Neural crest cell (in vitro differentiated cells): Measurements from ENCODE around the gene GTPBP3. TPM values are rescaled to one million over a fixed set of nuclear protein-coding genes. Genes with fewer than 3 reads are reported as not detected.

Experiments
- DNase-seq: peaks from one replicate; pipeline ENCODE4 v3.0.0; 2021; ENCODE audit warnings: low read depth, mixed read lengths, low spot score
- H3K27ac Mint-ChIP-seq: one replicate; pipeline ENCODE4 v1.8.0; 2021; ENCODE audit warnings: mild to moderate bottlenecking, mixed read lengths; ENCODE audit not compliant: unreplicated experiment
- H3K27me3 Mint-ChIP-seq: 2 replicates; pipeline ENCODE4 v1.8.0; 2021; ENCODE audit warnings: low read depth, mild to moderate bottlenecking, mixed read lengths
- H3K36me3 Mint-ChIP-seq: 2 replicates; pipeline ENCODE4 v1.8.0; 2021; ENCODE audit warnings: low read depth, mild to moderate bottlenecking, mixed read lengths
- H3K4me1 Mint-ChIP-seq: 2 replicates; pipeline ENCODE4 v1.8.0; 2021; ENCODE audit warnings: mixed read lengths
- H3K4me3 Mint-ChIP-seq: one replicate; pipeline ENCODE4 v1.8.0; 2021; ENCODE audit warnings: mild to moderate bottlenecking, mixed read lengths
- H3K9me3 Mint-ChIP-seq: 2 replicates; pipeline ENCODE4 v1.8.0; 2021; ENCODE audit warnings: mixed read lengths
- CTCF ChIP-seq: fragments of 200-600 bp; sonication (generic); conservative IDR thresholded peaks from 2 replicates; pipeline ENCODE4 v1.5.0; 2021; ENCODE audit warnings: antibody characterized with exemption, mild to moderate bottlenecking
- total RNA-seq: library from RNA; stranded (reverse); gene quantifications from 2 replicates; pipeline ENCODE4 v1.2.1, GENCODE V29; 2021

GTPBP3 gene
- total RNA-seq, 1 donor from 2014 or later = 57.8 TPM

GRCh38 chr19:17352608-17353280 lies 15.4 kb downstream of the GTPBP3 start:
- H3K9me3 Mint-ChIP-seq = no peaks in the 10 kb centered on the region
- H3K36me3 Mint-ChIP-seq = no peaks in the 10 kb centered on the region
- H3K4me3 Mint-ChIP-seq = no peak overlapping the region
- DNase-seq = no peak
- TF ChIP-seq CTCF = no peak
- no peaks in the 10 kb centered on the region for H3K27me3 Mint-ChIP-seq
- H3K4me1 Mint-ChIP-seq = peaks cover 15% of the 10 kb centered on the region
- H3K27ac Mint-ChIP-seq = peak overlapping the region; percentile 94

GRCh38 chr19:17353386-17353785 lies 16.0 kb downstream of the GTPBP3 start:
- H3K9me3 Mint-ChIP-seq = no peaks in the 10 kb centered on the region
- no peak for DNase-seq
- TF ChIP-seq CTCF = no peak
- no peak overlapping the region for H3K4me3 Mint-ChIP-seq
- H3K36me3 Mint-ChIP-seq = no peaks in the 10 kb centered on the region
- H3K27ac Mint-ChIP-seq = peak overlapping the region; percentile 70
- H3K4me1 Mint-ChIP-seq = peaks cover 13% of the 10 kb centered on the region
- H3K27me3 Mint-ChIP-seq = no peaks in the 10 kb centered on the region

- no peak for TF ChIP-seq CTCF
- Mint-ChIP-seq H3K4me1 (peaks cover 4% of the 10 kb centered on the region), H3K4me3 (no peak overlapping the region), H3K27me3 (no peaks in the 10 kb centered on the region), H3K27ac (peak overlapping the region; percentile 19), H3K36me3 (no peaks in the 10 kb centered on the region), H3K9me3 (no peaks in the 10 kb centered on the region)
- DNase-seq = no peak
These were observed 19.8 kb downstream of the GTPBP3 start for GRCh38 chr19:17357078-17357666.

GRCh38 chr19:17357724-17358123 lies 20.4 kb downstream of the GTPBP3 start:
- Mint-ChIP-seq H3K27ac (no peak overlapping the region), H3K9me3 (peaks cover 3% of the 10 kb centered on the region), H3K27me3 (no peaks in the 10 kb centered on the region), H3K36me3 (no peaks in the 10 kb centered on the region), H3K4me3 (no peak overlapping the region), H3K4me1 (peaks cover 2% of the 10 kb centered on the region)
- DNase-seq = no peak
- TF ChIP-seq CTCF = no peak

- Mint-ChIP-seq H3K9me3 (peaks cover 3% of the 10 kb centered on the region), H3K4me1 (no peaks in the 10 kb centered on the region), H3K4me3 (no peak overlapping the region), H3K27me3 (no peaks in the 10 kb centered on the region), H3K27ac (no peak overlapping the region), H3K36me3 (no peaks in the 10 kb centered on the region)
- DNase-seq = no peak
- TF ChIP-seq CTCF = no peak
These were observed 21.0 kb downstream of the GTPBP3 start for GRCh38 chr19:17358395-17358794.
